Activated CD4-positive, CD25-positive, alpha-beta regulatory T cell treated with anti-CD3 and anti-CD28 coated beads, Interleukin-2, amount 50 U/mL, for 72 hours (primary cell): ENCODE results near the gene SEMA3A.
"Not testable (repeated sequence)": the region's sequence is repeated elsewhere in the genome, so short reads cannot be mapped to it uniquely, and the experiment has no call there.

Experiments
- DNase-seq: peaks from one replicate; pipeline ENCODE4 v3.0.0; 2021

The SEMA3A gene

DNA sequence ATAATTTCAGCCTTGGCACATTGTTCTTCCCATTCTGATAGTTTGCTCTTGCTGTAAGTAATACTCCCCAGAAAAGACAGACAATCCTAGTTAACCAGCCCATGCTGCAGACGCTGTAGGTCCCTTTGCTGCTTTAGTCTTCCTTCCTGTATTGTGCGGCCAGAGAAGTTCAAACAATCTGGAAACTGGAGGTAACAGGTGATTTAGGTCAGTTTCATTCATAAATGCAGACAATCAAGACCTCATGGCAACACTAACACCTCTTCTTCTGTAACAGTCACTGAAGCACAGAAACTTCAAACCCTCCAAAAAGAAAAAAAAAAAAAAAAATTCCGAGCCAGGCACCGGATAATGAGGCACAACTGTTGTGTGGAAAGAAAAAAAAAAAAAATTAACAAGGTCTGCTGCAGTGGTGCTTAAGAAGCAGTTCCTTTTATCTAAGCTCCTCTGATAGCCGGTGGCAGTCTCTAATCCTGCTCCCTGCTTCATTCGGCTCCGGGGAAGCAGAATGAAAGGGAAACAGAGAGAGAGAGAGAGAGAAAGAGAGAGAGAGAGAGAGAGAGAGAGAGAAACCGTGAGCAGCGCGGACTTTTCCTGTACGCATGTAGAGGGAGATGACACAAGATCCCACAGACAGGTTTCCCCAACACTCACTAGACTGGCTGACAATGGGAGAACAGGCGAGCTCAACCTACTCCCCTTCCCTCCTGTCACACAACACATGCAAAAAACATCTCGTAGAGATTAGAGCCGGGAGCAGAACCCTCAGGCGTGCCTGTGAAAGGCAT lies at the start of gene SEMA3A:
Gene SEMA3A, minus strand, starts transcription at position 306 of the 788 bp plus-strand sequence. Its CDS starts 203 bp downstream, at position 103.
- no peak for DNase-seq

DNA sequence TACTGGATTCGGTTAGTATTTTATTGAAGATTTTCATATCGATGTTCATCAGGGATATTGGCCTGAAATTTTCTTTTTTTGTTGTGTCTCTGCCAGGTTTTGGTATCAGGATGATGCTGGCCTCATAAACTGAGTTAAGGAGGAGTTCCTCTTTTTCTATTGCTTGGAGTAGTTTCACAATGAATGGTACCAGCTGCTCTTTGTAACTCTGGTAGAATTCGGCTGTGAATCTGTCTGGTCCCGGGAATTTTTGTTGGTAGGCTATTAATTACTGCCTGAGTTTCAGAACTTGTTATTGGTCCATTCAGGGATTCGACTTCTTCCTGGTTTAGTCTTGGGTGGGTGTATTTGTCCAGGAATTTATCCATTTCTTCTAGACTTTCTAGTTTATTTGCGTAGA lies 48.4 kb upstream of the SEMA3A start:
- DNase-seq, result not testable (repeated sequence)

DNA sequence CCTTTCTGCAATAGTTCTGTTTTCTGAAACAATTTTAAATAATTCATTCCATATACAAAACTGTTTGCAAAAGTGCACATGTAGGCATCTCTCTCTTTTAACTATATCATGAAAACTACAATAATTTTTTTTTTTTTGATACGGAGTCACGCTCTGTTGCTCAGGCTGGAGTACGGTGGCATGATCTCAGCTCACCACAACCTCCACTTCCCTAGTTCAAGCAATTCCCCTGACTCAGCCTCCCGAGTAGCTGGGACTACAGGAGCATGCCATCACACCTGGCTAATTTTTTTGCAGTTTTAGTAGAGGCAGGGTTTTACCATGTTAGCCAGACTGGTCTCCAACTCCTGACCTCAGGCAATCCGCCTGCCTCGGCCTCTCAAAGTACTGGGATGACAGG lies 44.0 kb upstream of the SEMA3A start:
- DNase-seq, result no peak

DNA sequence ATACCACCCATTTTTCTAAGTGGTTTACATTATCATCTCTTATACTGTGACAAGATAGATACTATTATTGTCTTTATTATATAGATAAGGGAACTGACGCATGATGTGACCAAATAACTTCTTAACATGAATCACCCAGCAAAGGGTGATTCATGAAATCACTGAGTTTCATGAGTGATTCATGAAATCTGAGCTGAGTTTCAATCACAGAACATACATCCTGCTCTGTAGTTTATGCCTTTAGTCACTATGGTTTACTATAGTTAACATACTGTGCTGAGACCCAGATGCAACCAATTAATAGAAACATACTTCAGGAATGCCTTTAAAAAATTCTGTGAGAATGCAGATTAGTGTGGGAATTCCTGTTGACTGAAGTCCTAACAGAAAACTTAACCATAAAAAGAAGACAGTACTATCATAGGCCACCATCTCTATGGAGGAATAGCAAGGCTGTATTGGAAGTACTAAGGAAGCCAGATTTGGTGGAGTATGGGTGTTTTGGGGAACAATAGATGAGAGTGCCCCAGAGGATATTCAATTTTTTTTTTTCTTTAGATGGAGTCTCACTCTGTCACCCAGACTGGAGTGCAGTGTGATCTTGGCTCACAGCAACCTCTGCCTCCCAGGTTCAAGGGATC lies 43.1 kb upstream of the SEMA3A start:
- DNase-seq, result no peak

DNA sequence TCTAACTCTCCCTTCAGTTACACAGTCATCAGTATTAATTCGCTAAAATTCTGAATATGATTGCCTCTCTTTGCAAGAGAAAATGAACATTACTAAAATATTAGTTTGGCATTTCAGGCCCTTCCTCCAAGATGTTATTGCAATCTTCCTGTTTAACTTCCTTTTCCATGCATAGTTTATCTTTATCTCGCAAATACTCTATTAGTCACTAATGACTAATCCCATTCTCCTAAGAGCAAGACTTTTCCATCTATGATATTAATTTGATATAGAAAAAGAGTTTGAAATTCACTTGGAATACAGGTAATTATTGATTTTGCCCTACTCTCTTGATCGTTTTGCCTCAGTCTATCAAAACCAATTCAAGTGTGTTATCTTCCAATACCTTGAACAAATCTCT lies 41.8 kb upstream of the SEMA3A start:
- DNase-seq, result no peak

DNA sequence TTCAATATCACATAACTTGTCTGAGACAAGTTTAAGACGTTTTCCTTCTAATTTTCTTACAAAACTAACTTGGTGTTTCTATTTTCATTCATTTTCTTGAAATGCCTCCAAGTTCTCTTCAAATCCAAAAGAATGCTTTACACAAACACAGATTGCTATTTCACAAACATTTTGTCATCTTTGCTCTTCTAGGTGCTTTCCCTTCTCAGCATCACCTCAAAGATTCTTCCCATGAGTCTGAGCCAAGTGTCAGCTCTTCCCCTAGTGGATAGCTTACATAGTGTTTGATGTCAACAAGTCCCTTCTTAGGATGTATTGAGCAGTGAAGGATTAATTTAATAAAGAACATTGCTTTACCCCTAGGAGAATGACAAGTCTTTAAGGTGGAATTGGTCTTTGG lies 38.1 kb upstream of the SEMA3A start:
- DNase-seq, result no peak

DNA sequence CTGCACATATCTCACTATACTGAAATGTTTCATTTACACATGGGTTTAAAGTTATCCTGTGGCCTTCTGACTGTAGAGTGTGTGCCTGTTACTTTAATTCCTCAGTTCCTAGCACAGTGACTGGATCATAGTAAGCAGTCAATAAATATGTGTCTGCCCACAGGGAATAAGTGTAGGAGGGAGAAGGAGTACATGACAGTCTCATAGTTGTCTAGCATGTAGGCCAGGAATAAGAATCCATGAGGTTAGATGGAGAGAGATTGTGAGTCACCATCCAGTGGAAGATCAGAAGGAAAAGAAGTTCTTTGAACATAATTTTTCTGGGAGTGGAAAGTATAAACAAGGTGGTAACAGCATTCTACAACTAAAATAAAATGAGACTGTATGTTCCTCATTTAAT lies 36.6 kb upstream of the SEMA3A start:
- no peak for DNase-seq

DNA sequence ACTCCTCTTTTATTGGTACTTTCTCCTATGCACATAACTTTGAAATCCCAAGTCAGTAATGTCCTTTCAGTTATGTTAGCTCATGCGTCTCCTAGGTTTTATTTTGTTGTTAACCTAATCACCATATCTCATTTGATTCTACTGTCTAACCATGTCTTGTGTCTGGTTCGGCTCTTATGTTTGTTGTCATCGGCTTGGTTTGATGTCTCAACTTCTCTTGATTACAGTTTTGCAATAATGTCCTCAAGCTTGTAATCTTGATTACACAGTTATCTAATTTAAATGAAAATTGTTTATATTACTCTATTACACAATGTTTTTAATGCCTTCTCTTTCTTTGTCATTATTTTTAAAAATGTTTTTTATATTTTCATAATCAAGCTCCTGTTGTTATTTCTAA lies 35.9 kb upstream of the SEMA3A start:
- DNase-seq, result no peak

DNA sequence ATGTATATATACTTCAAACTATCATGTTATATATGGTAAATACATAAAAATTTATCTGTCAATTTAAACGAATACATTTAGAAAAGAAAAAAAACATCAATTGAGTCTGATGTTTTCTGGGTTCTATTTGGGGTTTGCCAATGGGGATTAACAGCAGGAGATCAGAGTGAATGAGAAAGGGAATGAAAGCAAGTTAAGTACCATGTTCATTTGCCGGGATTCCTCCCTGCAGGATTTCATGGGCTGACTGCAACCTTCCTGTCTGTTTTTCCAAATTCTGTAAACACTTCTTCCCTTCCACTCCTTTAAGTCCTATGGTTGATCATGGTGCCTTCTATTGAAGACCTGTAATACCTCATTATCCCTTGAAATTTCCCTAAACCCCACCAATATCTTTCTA lies 33.9 kb upstream of the SEMA3A start:
- no peak for DNase-seq

DNA sequence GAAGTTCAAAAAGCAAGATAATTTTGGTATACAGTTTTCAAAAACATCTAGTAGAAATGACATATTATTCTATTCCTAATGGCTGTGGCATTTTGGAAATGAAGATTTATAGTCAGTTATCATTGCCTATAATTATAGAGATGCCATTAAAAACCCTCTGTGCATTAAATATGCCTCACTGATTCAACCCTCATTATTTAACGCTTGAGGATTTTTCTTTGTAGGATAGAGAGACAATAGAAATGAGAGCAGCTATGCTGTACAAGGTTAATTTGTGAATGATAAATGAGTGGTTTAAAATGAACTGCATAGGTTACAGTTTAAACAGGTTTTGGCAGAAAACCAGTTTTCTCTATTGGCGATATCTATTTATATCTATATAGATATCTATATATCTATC lies 32.2 kb upstream of the SEMA3A start:
- DNase-seq, result no peak

DNA sequence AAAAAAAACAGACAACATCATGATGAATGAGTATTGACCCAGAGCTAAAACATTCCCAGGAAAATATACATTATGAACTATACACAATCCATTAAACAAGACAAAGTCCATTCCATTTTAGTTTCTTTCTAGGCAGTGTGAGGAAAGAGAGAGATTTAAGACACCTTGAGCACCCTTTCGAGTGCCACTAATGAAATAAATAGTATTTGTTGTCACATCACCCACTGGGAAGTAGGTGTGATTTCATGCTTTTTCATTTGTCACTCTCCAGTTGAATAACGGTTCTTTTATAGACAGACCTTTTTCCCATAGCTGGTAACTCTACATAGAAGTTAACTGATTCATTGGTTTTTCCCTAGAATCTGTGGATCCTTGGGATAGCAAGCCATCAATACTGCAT lies 29.9 kb upstream of the SEMA3A start:
- DNase-seq, result no peak

DNA sequence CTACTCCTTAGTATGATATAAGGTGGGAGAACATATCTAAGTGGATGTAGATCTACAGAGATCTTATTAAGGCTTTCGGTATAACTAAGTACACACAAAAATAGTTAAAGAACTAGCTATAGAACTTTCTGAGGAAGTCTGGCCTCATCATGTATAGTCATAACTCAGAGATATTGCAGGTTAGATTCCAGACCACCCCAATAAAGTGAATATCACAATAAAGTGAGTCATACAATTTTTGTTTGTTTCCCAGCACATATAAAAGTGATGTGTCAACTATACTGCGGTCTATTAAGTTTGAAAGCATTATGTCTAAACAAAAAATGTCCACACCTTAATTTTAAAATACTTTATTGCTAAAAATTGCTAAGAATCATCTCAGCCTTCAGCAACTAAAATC lies 24.7 kb upstream of the SEMA3A start:
- DNase-seq, result no peak

DNA sequence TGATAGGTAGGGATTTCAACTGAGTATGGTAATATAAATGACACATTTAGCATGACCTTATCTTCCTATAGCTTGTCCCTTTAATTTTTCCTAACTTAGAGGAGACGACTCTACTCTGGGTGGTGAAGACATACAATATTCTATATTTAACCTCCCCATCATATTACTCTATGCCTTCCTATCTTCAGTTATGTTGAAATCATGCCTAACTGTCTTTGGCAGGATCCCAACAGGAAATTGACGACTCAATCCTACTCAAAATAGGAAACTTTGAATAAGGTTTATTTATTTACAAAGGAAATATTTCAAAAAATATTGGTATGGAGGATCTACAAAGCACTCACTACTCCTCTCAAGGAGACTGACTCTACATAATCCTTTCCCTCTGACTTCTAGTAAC lies 24.1 kb upstream of the SEMA3A start:
- DNase-seq, result no peak

DNA sequence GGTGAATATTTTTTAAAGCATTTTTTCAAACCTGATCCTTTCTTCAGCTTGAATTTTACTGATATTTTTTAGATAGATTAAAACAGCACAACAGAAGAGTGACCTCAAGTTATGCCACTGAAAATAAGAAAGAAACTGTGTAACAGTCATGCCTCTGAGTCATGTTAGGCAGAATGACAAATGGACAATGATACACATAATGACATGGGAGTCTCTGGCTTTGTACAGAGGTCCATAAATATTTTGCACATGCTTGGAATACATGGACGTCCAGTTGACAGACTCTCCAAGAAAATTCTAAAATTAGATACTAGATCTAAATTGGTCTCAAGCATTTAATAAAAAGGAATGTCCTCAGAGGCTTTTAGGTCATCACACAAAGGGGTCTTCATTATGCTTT lies 21.9 kb upstream of the SEMA3A start:
- DNase-seq, result no peak

DNA sequence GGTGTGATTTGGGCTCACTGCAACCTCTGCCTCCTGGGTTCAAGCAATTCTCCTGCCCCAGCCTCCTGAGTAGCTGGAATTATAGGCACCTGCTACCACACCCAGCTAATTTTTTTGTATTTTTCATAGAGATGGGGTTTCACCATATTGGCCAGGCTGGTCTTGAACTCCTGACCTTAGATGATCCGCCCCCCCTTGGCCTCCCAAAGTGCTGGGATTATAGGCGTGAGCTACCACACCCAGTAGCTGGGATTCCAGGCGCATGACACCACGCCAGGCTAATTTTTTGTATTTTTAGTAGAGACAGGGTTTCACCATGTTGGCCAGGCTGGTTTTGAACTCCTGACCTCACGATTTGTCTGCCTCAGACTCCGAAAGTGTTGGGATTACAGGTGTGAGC lies 20.2 kb upstream of the SEMA3A start:
- not testable (repeated sequence) for DNase-seq

DNA sequence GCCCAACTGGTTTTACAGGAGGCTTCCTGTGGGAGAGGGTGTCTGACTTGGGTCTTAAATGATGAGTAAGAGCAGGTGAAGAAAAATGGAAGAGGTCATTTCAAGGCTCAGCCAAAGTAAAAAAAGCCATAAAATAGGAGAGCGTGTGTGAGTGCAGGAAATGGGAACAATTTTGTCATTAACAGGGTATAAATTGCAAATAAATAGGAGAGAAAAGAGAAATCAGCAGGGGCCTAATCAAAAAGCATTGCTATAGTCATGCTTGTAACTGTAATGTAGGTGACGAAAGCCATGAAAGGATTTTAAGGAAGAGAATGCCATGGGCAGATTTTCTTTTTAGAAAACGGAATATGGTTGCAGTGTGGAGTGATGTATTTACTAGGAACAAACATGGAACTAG lies 15.7 kb upstream of the SEMA3A start:
- no peak for DNase-seq

DNA sequence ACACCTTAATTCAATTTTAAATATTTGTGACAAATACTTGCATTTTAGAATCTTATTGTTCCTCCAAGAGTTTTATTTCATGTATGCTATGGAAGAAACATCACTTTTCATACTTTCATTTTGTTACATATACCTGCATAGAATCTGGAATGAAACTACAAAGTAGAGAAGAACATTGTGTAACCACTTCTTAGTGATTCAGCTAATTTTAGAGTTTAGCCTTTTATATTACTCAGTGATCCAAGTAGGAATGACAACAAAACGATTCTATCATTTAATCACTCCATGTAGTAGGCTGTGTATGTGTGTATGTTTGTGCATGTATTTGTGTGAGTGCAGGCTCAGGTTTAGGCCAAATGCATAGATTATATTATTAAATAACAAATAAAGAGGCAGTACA lies 14.4 kb upstream of the SEMA3A start:
- DNase-seq, result no peak

DNA sequence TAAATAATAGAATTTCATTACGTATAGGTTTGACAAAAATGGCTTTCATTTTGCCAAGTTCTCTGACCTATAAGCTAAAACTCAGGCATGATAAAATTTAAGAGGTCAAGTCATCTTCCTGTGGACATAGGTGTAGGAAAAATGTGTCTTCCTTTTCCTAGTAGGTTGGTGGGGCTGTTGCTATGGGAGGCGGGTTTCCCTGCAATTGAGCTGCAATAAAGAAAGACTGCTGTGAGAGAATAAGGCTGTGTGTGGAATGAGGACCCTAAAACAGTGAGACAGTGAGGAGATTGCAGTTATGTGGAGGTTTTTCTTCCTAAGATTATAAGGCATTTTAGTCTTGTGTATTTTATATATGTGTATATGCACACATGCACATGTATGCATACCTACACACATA lies 13.0 kb upstream of the SEMA3A start:
- DNase-seq, result no peak

DNA sequence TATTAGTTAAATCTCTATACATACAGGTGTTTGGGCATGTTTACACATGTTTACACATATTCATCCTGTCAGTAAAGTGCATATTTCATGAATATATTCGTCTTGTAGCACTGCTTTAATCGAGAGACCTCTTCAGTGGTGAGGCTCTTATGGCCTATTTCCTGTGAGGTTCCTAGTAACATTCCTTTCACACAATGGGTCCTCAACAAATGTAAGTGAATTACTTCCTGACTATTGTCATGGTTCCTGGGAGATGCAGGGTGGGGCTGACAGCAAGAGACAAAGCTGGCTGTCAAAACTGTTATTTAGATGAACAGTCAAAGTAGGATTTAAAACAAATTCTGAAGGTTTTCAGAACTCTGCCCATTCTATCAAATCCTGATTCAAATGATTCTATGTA lies 12.4 kb upstream of the SEMA3A start:
- no peak for DNase-seq

DNA sequence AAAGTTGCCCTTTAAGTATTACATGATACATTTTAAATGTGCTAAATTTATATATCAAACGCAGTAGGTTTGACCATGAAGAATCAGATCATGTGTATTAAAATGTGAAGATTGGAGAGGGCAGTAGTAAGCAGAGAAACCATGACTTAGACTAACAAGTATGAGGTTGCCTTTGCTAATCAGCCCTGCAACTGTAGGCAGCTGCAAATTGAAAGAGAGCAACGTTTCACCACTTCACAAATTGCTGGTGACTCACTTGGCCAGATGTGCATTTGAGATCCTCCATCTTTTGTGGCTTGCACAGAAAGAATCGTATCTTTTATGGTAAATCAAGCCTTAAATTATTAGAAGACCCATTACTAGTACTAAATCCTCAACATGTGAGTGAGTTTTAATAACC lies 10.1 kb upstream of the SEMA3A start:
- DNase-seq, result no peak

DNA sequence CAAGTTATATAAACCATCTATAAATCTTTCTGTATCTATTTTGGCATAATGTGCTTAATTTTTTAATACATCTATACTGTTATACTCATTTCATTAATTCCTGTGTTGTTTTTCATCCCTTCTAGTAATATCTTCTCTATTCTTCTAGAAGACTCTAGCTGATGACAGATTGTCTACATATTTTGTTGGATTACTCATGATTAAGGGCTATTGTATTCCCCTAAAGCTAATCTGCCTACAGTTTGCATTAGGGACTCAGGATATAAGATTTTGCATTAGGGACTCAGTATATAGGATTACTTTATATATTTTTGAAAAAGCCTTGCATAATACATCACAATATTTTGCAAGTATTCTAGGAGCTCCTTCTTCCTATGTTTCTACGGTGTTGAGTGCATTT lies 8.3 kb upstream of the SEMA3A start:
- DNase-seq, result no peak

DNA sequence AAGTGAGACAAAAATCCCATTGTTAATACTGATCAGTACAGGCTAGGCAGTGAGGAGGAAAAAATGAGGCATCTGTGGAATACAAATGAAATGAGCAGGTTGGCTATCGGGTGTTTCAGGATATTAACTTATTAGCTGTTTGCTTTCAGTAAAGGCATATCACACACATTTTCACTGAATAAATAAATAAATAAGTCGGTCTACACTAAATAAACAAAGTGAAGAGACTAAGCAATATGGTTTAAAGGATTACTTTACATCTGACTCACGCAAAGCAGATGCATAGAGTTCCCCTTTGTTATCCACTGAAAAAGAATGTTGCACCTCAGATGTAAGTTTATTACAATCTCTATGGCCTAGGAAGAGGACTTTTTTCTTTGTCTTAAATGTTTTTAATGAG lies 6.3 kb upstream of the SEMA3A start:
- no peak for DNase-seq

DNA sequence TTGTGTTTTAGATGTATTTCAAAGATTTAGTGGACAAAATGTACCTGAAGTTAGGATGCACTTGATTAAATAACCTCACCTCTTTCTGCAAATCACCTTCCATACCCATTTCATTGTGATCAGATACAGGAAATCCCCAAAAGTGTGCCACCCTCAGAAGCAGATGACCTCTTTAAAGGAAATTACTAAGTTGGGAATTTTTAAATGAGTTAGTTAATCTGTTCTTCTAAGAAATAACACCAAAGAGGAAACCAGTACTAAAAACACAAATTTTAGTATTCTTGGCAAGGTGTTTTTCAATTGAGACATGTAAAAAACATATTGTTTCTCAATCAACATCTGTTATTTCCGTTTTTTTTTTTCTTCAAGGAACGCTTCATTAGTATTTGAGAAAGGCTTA lies 4.6 kb upstream of the SEMA3A start:
- no peak for DNase-seq

DNA sequence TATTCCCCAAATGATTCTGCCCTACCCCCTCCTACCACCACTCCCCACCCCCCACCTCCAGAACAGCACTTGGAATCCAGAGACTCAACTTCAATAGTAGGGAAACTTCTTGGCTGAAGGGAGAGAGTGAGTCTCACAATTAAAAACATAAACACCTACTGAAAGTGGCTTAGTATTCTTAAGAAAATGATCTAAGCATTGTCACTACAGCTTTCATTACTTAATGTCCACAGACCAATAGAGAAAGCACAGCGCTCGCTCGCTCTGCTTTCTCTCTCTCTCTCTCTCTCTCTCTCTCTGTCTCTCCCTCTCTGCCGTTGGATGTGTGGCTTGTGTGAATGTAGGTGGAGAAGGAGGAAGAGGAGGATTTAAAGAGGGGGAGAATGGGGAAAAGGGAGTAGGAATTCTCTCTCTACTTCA lies 1.5 kb upstream of the SEMA3A start:
- DNase-seq, result no peak
